Measurements from ENCODE around the gene TBX15.

TBX15 gene

GRCh38 chr1:119007670-119008482 is 19.7 kb upstream of the TBX15 start:
- TF ChIP-seq HDGF (IDR thresholded peaks at IDR 0.05; ENCODE audit: borderline replicate concordance), result no peak
- no peak for TF ChIP-seq TARDBP (IDR thresholded peaks at IDR 0.05)
- TF ChIP-seq LEF1 (IDR thresholded peaks at IDR 0.05; ENCODE audit: borderline replicate concordance), result no peak
- TF ChIP-seq PKNOX1 (IDR thresholded peaks at IDR 0.05), result no peak
- no peak for TF ChIP-seq L3MBTL2 (conservative IDR thresholded peaks at IDR 0.05)
- no peak for DNase-seq (ENCODE audit: extremely low spot score)
- CTCF ChIA-PET, result interaction anchor here (1.0 kb wide), 1 partner anchor 784 kb away, joined by 4 read pairs; no protein-coding TSS in a partner anchor
- POLR2A ChIA-PET, result interaction anchor here (0.9 kb wide), 1 partner anchor 133 kb away, joined by 3 read pairs; the partner anchor contains the start of gene WARS2

- TF ChIP-seq CTBP1 (IDR thresholded peaks at IDR 0.05; ENCODE audit: borderline replicate concordance) (no peak), FOXM1 (IDR thresholded peaks at IDR 0.05; ENCODE audit: borderline replicate concordance) (no peak), ZNF384 (IDR thresholded peaks at IDR 0.05) (no peak)
- ChIA-PET POLR2A (no interaction called here), CTCF (no interaction called here)
- DNase-seq (ENCODE audit: extremely low spot score), result no peak
Observed at GRCh38 chr1:119007339-119007669, 19.2 kb upstream of the TBX15 start.

- CTCF ChIA-PET, result no interaction called here
- TF ChIP-seq FOXA1 (IDR thresholded peaks at IDR 0.05), result no peak
- TF ChIP-seq L3MBTL2 (conservative IDR thresholded peaks at IDR 0.05), result no peak
- TF ChIP-seq LEF1 (IDR thresholded peaks at IDR 0.05; ENCODE audit: borderline replicate concordance), result no peak
- TF ChIP-seq FOXK2 (IDR thresholded peaks at IDR 0.05), result no peak
- no peak for TF ChIP-seq SUZ12 (IDR thresholded peaks at IDR 0.05)
- TF ChIP-seq NFRKB (IDR thresholded peaks at IDR 0.05), result no peak
- TF ChIP-seq PKNOX1 (IDR thresholded peaks at IDR 0.05), result no peak
- no peak for TF ChIP-seq CTBP1 (IDR thresholded peaks at IDR 0.05; ENCODE audit: borderline replicate concordance)
- no peak for TF ChIP-seq ARNT (IDR thresholded peaks at IDR 0.05)
- no peak for TF ChIP-seq TARDBP (IDR thresholded peaks at IDR 0.05)
- no peak for TF ChIP-seq SP1 (IDR thresholded peaks at IDR 0.05)
- TF ChIP-seq HDGF (IDR thresholded peaks at IDR 0.05; ENCODE audit: borderline replicate concordance), result no peak
- TF ChIP-seq ELF4 (IDR thresholded peaks at IDR 0.05), result no peak
- TF ChIP-seq FOXM1 (IDR thresholded peaks at IDR 0.05; ENCODE audit: borderline replicate concordance), result no peak
- no peak for TF ChIP-seq BHLHE40 (IDR thresholded peaks at IDR 0.05; ENCODE audit: borderline replicate concordance)
- TF ChIP-seq ZNF384 (IDR thresholded peaks at IDR 0.05), result no peak
- no peak for DNase-seq (ENCODE audit: extremely low spot score)
Observed at GRCh38 chr1:119006406-119007279, 18.5 kb upstream of the TBX15 start.

GRCh38 chr1:119005724-119006405 is 17.7 kb upstream of the TBX15 start:
- CTCF ChIA-PET, result no interaction called here
- POLR2A ChIA-PET, result no interaction called here
- no peak for TF ChIP-seq PKNOX1 (IDR thresholded peaks at IDR 0.05)
- no peak for TF ChIP-seq LEF1 (IDR thresholded peaks at IDR 0.05; ENCODE audit: borderline replicate concordance)
- no peak for TF ChIP-seq CTBP1 (IDR thresholded peaks at IDR 0.05; ENCODE audit: borderline replicate concordance)
- TF ChIP-seq HDGF (IDR thresholded peaks at IDR 0.05; ENCODE audit: borderline replicate concordance), result no peak
- TF ChIP-seq NFRKB (IDR thresholded peaks at IDR 0.05), result no peak
- TF ChIP-seq ARNT (IDR thresholded peaks at IDR 0.05), result no peak
- TF ChIP-seq SP1 (IDR thresholded peaks at IDR 0.05), result no peak
- no peak for TF ChIP-seq FOXK2 (IDR thresholded peaks at IDR 0.05)
- no peak for TF ChIP-seq SUZ12 (IDR thresholded peaks at IDR 0.05)
- TF ChIP-seq TARDBP (IDR thresholded peaks at IDR 0.05), result no peak
- TF ChIP-seq FOXA1 (IDR thresholded peaks at IDR 0.05), result no peak
- no peak for TF ChIP-seq L3MBTL2 (conservative IDR thresholded peaks at IDR 0.05)
- no peak for TF ChIP-seq BHLHE40 (IDR thresholded peaks at IDR 0.05; ENCODE audit: borderline replicate concordance)
- no peak for TF ChIP-seq ZNF384 (IDR thresholded peaks at IDR 0.05)
- TF ChIP-seq FOXM1 (IDR thresholded peaks at IDR 0.05; ENCODE audit: borderline replicate concordance), result no peak
- TF ChIP-seq ELF4 (IDR thresholded peaks at IDR 0.05), result no peak
- no peak for DNase-seq (ENCODE audit: extremely low spot score)

More at GRCh38 chr1:119006406-119007279, 18.5 kb upstream of the TBX15 start:
- POLR2A ChIA-PET, result no interaction called here

GRCh38 chr1:119004781-119005180 is 16.6 kb upstream of the TBX15 start:
- TF ChIP-seq FOXM1 (IDR thresholded peaks at IDR 0.05; ENCODE audit: borderline replicate concordance), result no peak
- TF ChIP-seq CTBP1 (IDR thresholded peaks at IDR 0.05; ENCODE audit: borderline replicate concordance), result no peak
- TF ChIP-seq FOXK2 (IDR thresholded peaks at IDR 0.05), result no peak
- TF ChIP-seq ZNF384 (IDR thresholded peaks at IDR 0.05), result no peak
- no peak for TF ChIP-seq LEF1 (IDR thresholded peaks at IDR 0.05; ENCODE audit: borderline replicate concordance)
- no peak for TF ChIP-seq SP1 (IDR thresholded peaks at IDR 0.05)
- TF ChIP-seq PKNOX1 (IDR thresholded peaks at IDR 0.05), result no peak
- TF ChIP-seq BHLHE40 (IDR thresholded peaks at IDR 0.05; ENCODE audit: borderline replicate concordance), result no peak
- no peak for TF ChIP-seq NFRKB (IDR thresholded peaks at IDR 0.05)
- TF ChIP-seq FOXA1 (IDR thresholded peaks at IDR 0.05), result no peak
- DNase-seq (ENCODE audit: extremely low spot score), result no peak
- POLR2A ChIA-PET, result no interaction called here
- CTCF ChIA-PET, result interaction anchor here (0.6 kb wide), 1 partner anchor 442 kb away, joined by 3 read pairs; no protein-coding TSS in a partner anchor
